Liver (tissue), 9 donors: ENCODE data around the gene ACTR8. TPM values are rescaled to one million over a fixed set of nuclear protein-coding genes. Genes with fewer than 3 reads are reported as not detected.

Experiments used
- DNase-seq: peaks from one replicate; pipeline ENCODE4 v3.0.0-alpha.2; 2017; ENCODE audit warnings: low spot score
- H3K27ac ChIP-seq, 2 donors: one replicate each; pipeline ENCODE4 v1.7.0; 2013; ENCODE audit warnings: inconsistent platforms in 2 of 2, low read length in 2 of 2, control low read depth in 1 of 2, low read depth in 1 of 2, mild to moderate bottlenecking in 1 of 2
- H3K27me3 ChIP-seq, 4 donors: one replicate each; pipeline versions ENCODE4 v1.6.1 to v1.7.0; 2013; ENCODE audit warnings: low read length in 3 of 4, inconsistent platforms in 1 of 4, mild to moderate bottlenecking in 1 of 4, moderate library complexity in 1 of 4; ENCODE audit not compliant: control insufficient read depth in 4 of 4, insufficient read depth in 4 of 4
- H3K36me3 ChIP-seq, 4 donors: one replicate each; pipeline versions ENCODE4 v1.6.1 to v1.7.0; 2013; ENCODE audit warnings: low read length in 3 of 4, mild to moderate bottlenecking in 3 of 4, low read depth in 1 of 4, moderate library complexity in 1 of 4; ENCODE audit not compliant: control insufficient read depth in 4 of 4, insufficient read depth in 3 of 4
- H3K4me1 ChIP-seq, 4 donors: one replicate each; pipeline versions ENCODE4 v1.6.1 to v1.7.0; 2013; ENCODE audit warnings: low read length in 3 of 4, mild to moderate bottlenecking in 3 of 4, moderate library complexity in 1 of 4; ENCODE audit not compliant: control insufficient read depth in 4 of 4, insufficient read depth in 4 of 4
- H3K4me3 ChIP-seq, 3 donors: one replicate each; pipeline versions ENCODE4 v1.6.1 to v1.7.0; 2013; ENCODE audit warnings: low read length in 3 of 3, control low read depth in 1 of 3, low read depth in 1 of 3, mild to moderate bottlenecking in 1 of 3
- H3K9ac ChIP-seq, 2 donors: one replicate each; pipeline ENCODE4 v1.7.0; 2013; ENCODE audit warnings: low read length in 2 of 2, mild to moderate bottlenecking in 2 of 2, moderate library complexity in 2 of 2, control low read depth in 1 of 2, low read depth in 1 of 2
- H3K9me3 ChIP-seq, 4 donors: one replicate each; pipeline versions ENCODE4 v1.6.1 to v1.7.0; 2013; ENCODE audit warnings: low read length in 3 of 4; ENCODE audit not compliant: control insufficient read depth in 4 of 4
- ATF3 ChIP-seq: IDR thresholded peaks from 2 replicates; pipeline ENCODE4 v1.6.1; 2016; ENCODE audit warnings: antibody characterized with exemption
- CTCF ChIP-seq: fragments of 150-350 bp; IDR thresholded peaks from 2 replicates; pipeline ENCODE4 v1.5.1; 2017; ENCODE audit warnings: improper control_type of control experiment, low read depth, low read length; ENCODE audit not compliant: missing input control
- EGR1 ChIP-seq, 2 donors: IDR thresholded peaks; 2 replicates each; pipeline ENCODE4 v1.6.1; 2016 to 2018; ENCODE audit warnings: antibody characterized with exemption in 2 of 2, low read depth in 2 of 2
- FOXA1 ChIP-seq: IDR thresholded peaks from 2 replicates; pipeline ENCODE4 v1.6.1; 2016; ENCODE audit warnings: antibody characterized with exemption
- FOXA2 ChIP-seq: IDR thresholded peaks from 2 replicates; pipeline ENCODE4 v1.6.1; 2016; ENCODE audit warnings: antibody characterized with exemption
- GABPA ChIP-seq, 2 donors: IDR thresholded peaks in 1 of 2; conservative IDR thresholded peaks in 1 of 2; 2 replicates each; pipeline ENCODE4 v1.6.1; 2016; ENCODE audit warnings: antibody characterized with exemption in 2 of 2, mild to moderate bottlenecking in 1 of 2, moderate library complexity in 1 of 2
- HNF4A ChIP-seq, 2 donors: conservative IDR thresholded peaks; 2 replicates each; pipeline ENCODE4 v1.6.1; 2016; ENCODE audit warnings: antibody characterized with exemption in 2 of 2, mild to moderate bottlenecking in 2 of 2
- HNF4G ChIP-seq: IDR thresholded peaks from 2 replicates; pipeline ENCODE4 v1.6.1; 2016; ENCODE audit warnings: antibody characterized with exemption
- JUND ChIP-seq, 2 donors: IDR thresholded peaks; 2 replicates each; pipeline ENCODE4 v1.6.1; 2016; ENCODE audit warnings: antibody characterized with exemption in 2 of 2
- MAX ChIP-seq: IDR thresholded peaks from 2 replicates; pipeline ENCODE4 v1.6.1; 2016; ENCODE audit warnings: antibody characterized with exemption
- NR2F2 ChIP-seq: IDR thresholded peaks from 2 replicates; pipeline ENCODE4 v1.6.1; 2016; ENCODE audit warnings: antibody characterized with exemption
- RAD21 ChIP-seq, 2 donors: IDR thresholded peaks; 2 replicates each; pipeline ENCODE4 v1.6.1; 2016; ENCODE audit warnings: antibody characterized with exemption in 2 of 2, mild to moderate bottlenecking in 2 of 2
- REST ChIP-seq: IDR thresholded peaks from 2 replicates; pipeline ENCODE4 v1.6.1; 2016; ENCODE audit warnings: antibody characterized with exemption, mild to moderate bottlenecking
- RXRA ChIP-seq, 2 donors: IDR thresholded peaks; 2 replicates each; pipeline ENCODE4 v1.6.1; 2017 to 2018; ENCODE audit warnings: antibody characterized with exemption in 2 of 2, mild to moderate bottlenecking in 1 of 2
- SP1 ChIP-seq: IDR thresholded peaks from 2 replicates; pipeline ENCODE4 v1.6.1; 2018; ENCODE audit warnings: antibody characterized with exemption, mild to moderate bottlenecking
- TAF1 ChIP-seq: conservative IDR thresholded peaks from 2 replicates; pipeline ENCODE4 v1.6.1; 2016; ENCODE audit warnings: antibody characterized with exemption, mild to moderate bottlenecking
- YY1 ChIP-seq: IDR thresholded peaks from 2 replicates; pipeline ENCODE4 v1.6.1; 2016; ENCODE audit warnings: antibody characterized with exemption, mild to moderate bottlenecking
- ZBTB33 ChIP-seq: IDR thresholded peaks from 2 replicates; pipeline ENCODE4 v1.6.1; 2016; ENCODE audit warnings: antibody characterized with exemption
- WGBS: extraction: QIAGEN DNeasy Blood & Tissue Kit; methylation state at CpG from one replicate; pipeline ENCODE4 v1.1.7; 2013; 5-methylcytosine and 5-hydroxymethylcytosine counted together
- polyA plus RNA-seq, 2 donors: library from polyadenylated mRNA; stranded (reverse) in 1 of 2; unstranded in 1 of 2; fragments of 200-250 nt in 1 of 2; fragments of >200 nt in 1 of 2; fragmentation: Nextera tagmentation in 1 of 2; extraction: Ambion mirVana in 1 of 2; gene quantifications; one replicate each; pipeline versions ENCODE4 v1.2.1 to v1.2.3, GENCODE V29; 2013 to 2015
- total RNA-seq, 2 donors: library from RNA; depleted of rRNA; stranded (reverse); fragments of >200 nt; gene quantifications; one replicate each; pipeline ENCODE4 v1.2.3, GENCODE V29; 2014
- donor health status: healthy.
- donor health status: healthy.
- donor health status: healthy.
- donor health status: healthy.
- donor health status: healthy.

ACTR8 gene
- total and polyA plus RNA-seq, 4 donors: 3.2 to 16.7 (median 7.7) TPM

GRCh38 chr3:53846851-53847155 is 35.1 kb downstream of the ACTR8 start (continued):
- no peak for TF ChIP-seq REST
- TF ChIP-seq YY1: no peak
- no peak for TF ChIP-seq TAF1
- TF ChIP-seq RAD21 (IDR thresholded peaks at IDR 0.05): no peak
- TF ChIP-seq SP1: no peak
- TF ChIP-seq FOXA2: no peak
- no peak for TF ChIP-seq FOXA1
- no peak for TF ChIP-seq NR2F2

- Histone ChIP-seq H3K4me1 (peaks cover 2 to 43% (median 17%) of the 10 kb centered on the region in 4 donors), H3K27ac (peak within 1 kb of the TSS; percentile 98 to 99), H3K36me3 (no peaks in the 10 kb centered on the region), H3K27me3 (no peaks in the 10 kb centered on the region), H3K9ac (peak within 1 kb of the TSS; percentile 61 to 90), H3K4me3 (peak within 1 kb of the TSS; percentile 49 to 85 (median 58)), H3K9me3 (no peaks in the 10 kb centered on the region)
- WGBS: 1% methylated on average over 91 of the region's 91 CpGs
- TF ChIP-seq ZBTB33 (no peak), NR2F2 (no peak), REST (peak; percentile 84), RXRA (IDR thresholded peaks at IDR 0.05) (no peak), YY1 (peak; percentile 13), EGR1 (IDR thresholded peaks at IDR 0.05; ENCODE audit: low read depth in 2 of 2) (no peak), ATF3 (no peak), RAD21 (IDR thresholded peaks at IDR 0.05) (peak in 1 of 2 donors; percentile 23), HNF4G (no peak), GABPA (IDR thresholded peaks at IDR 0.05 in 1 of 2, conservative IDR thresholded peaks at IDR 0.05 in 1 of 2) (no peak), SP1 (peak; percentile 18), HNF4A (conservative IDR thresholded peaks at IDR 0.05) (peak in 1 of 2 donors; percentile 6), CTCF (no peak), FOXA2 (no peak), JUND (IDR thresholded peaks at IDR 0.05) (no peak), TAF1 (no peak), MAX (no peak), FOXA1 (no peak)
- DNase-seq: peak; percentile 70
These were observed 35.7 kb downstream of the ACTR8 start, which contains the start of the genes CHDH and IL17RB for GRCh38 chr3:53846134-53846850. Gene CHDH (minus strand): TSS chr3:53846419. CDS start chr3:53824008, 22,411 bp downstream. Gene IL17RB (plus strand): TSS chr3:53846568. CDS start chr3:53846589, 21 bp downstream.
